ENCODE data around the gene SLC18B1. TPM values are rescaled to one million over a fixed set of nuclear protein-coding genes. Genes with fewer than 3 reads are reported as not detected.

Gene SLC18B1
- total RNA-seq, 1 donor from 2014 or later = 6.9 TPM

DNA sequence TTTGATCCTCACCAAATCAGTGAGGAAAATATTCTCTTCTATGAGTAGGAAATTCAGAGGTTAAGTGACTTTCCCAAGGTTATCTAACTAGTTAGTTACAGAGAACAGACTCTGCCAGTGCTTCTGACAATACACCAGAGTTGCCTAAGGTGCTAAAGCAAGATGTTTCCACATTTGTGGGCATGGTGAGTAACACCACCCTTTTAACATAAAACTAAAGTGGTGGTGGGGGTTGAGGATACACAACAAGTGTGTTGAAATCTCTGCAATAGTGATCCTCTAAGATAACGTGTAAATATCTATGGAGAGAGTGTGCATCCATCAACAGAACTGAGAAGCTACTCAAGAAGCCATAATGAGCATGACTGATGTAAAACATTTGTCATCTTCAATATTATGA lies 52.4 kb downstream of the SLC18B1 start:
- DNase-seq (ENCODE audit: low read depth, low spot score) = no peak

DNA sequence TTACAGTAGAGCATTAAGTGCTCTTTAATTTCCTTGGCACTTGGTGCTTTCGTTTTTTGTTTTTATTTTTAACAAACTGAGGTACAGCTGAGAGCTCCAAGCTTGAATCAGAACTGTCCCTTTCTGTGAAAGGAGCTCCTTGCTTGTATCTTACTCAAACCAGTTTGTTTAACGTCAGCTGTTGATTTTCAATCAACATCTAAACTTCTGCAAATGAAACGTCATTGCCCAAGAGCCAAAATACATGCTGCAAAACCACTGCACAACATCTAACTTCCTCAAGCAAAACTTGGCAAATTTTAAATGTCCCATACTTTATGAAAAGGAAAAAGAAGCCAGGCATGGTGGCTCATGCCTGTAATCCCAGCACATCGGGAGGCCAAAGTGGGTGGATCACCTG lies 55.9 kb downstream of the SLC18B1 start:
- no peak for DNase-seq (ENCODE audit: low read depth, low spot score)

DNA sequence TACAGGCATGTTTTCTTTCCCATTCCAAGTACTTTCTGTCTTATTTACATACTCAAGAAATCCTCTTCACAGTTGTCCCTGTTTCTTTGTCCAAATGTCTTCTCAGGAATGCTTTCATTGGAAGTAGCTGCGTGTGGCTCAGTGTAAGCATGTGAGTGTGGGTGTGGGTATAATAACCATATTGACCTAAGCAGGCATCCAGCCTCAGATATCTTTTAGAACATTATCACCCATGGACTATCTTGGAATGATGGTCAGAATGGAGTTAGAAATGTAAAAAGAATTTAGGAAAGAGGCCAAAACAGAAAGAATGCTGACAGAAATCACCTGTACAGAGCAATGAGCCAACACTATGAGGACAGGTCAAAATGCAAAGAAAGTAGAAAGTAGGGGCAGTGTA lies 57.2 kb downstream of the SLC18B1 start:
- no peak for DNase-seq (ENCODE audit: low read depth, low spot score)

DNA sequence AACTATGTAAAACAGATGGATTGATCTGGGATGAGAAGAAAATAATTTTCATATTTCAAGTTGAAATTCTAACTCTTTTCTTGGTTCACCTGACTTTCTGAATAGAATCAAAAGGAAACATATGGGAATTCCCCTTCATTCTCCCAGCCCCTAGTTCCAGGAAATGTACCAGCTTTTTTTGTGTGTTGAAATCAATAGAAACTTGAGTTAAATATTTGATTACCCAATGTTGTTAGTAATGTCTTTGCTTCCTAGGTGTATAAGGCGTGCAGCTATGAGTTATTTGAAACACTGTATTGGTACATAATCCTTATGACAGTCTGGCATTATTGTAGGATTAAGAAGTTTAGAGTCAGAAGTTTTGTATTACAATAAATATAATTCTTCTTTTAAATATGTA lies 62.2 kb downstream of the SLC18B1 start:
- no peak for DNase-seq (ENCODE audit: low read depth, low spot score)

DNA sequence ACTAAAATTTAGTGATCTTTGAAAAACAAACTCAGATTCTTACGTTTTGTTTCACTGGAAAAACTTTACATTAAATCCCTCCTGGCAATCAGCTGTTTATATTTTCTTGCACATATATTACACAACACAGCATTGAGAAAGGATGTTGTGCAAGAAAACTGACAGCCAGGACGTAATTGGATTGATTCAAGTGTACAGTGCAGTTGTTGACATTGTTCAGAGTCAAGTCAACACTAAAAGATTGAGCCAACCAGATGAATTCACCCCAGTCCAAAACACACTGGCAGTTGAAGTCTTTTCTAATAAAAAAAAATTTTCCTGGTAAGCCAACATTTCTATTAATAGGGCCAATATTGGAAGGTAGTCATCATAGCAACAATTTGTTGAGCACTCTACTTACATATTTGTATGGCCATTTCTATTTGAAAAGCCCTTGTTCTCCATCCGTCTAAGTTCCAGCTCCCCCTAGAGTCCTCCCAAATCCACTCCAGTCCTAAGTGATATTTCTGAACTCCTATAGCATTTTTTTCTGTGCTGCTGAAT lies 63.7 kb downstream of the SLC18B1 start:
- no peak for DNase-seq (ENCODE audit: low read depth, low spot score)

DNA sequence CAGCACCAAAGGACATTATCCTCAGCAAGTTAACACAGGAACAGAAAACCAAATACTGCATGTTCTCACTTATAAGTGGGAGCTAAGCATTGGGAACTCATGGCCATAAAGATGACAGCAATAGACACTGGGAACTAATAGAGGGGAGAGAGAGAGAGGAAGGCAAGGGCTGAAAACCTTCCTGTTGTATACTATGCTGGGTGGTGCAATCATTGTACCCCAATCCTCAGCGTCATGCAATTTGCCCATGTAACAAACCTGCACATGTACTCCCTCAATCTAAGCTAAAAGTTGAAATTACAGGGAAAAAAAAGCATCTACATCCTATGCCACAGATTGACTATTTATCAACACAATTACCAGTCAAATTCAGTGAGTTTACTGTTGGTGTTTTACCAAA lies 64.6 kb downstream of the SLC18B1 start:
- no peak for DNase-seq (ENCODE audit: low read depth, low spot score)

DNA sequence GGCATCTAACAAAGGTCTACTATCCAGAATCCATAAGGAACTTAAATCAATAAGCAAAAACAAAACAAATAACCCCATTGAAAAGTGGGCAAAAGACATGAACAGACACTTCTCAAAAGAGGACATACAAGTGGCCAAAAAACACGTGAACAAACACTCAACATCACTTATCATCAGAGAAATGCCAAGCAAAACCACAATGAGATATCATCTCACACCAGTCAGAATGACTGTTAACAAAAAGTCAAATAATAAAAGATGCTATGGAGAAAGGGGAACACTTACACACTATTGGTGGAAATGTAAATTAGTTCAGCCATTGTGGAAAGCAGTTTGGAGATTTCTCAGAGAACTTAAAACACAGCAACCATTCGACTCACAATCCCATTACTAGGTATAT lies 65.2 kb downstream of the SLC18B1 start:
- DNase-seq (ENCODE audit: low read depth, low spot score) = no peak

DNA sequence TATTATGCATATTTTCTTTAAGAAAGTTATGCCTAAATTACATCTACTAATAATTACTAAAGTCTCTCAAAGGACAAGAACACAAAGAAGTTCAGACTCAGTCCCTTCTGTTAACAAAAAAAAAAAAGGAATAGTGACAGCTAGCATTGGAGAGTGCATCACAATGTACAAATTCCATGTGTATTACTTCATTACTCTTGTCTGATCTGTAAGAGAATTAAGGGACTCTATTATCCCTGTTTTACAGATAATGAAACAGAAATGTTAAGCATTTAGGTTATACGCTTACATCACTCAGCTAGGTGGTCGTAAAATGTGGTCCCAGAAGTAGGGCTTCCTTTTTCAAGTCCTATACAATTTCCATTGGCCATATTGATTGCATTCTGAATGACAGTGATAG lies 67.4 kb downstream of the SLC18B1 start:
- DNase-seq (ENCODE audit: low read depth, low spot score) = no peak

DNA sequence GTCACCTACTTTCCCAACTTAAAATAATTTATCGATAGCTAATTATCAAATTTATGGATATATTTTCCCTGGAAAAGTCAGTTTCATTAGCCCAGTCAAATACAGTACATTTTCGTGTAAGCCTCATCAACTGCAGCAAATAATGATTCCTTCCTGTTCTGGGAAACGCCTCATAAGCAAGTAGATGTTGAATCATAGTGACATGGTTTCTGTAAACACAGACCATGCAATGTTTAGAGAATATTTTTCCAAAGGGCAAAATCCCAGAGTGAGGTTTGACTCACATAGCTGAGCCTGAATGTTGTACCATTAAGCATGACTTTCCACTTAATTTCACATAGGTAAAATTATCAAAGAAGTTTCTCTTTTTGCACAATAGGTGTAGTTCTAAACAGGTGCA lies 67.9 kb downstream of the SLC18B1 start:
- no peak for DNase-seq (ENCODE audit: low read depth, low spot score)

DNA sequence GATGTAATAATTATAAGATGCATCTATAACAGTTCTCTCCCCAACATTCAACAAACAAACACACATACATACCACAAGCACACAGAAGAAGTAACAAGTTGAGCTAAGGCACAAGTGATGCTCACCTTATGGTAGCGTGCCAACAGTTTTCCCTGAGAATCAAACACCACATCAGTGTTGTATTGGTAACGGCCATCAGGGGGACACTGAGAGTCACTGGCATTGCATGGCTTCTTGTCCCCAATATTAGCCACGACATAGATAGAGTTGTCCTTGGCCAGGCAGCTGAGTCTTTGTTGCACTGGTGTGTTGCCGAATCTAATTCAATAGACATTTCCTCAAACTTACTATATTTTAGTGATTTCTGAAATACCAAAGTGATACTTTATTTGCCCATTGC lies 69.8 kb downstream of the SLC18B1 start:
- DNase-seq (ENCODE audit: low read depth, low spot score) = no peak

DNA sequence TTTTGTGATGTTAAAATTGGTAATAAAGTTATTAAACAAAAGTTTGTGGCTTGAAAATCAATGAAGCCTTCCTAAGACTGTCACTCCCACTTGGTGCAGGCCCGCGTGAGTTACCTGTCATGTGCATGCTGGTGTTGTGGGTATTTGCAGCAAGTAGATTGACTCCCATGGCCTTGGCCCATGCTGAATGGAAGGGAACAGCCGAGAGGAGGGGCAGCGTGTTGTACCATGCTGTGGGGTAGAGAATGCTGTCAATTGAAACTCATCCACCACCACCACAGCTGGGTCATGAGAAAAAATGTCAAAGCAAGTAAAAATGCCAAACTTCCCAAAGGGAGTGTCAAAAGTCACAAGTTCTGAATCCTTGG lies 71.8 kb downstream of the SLC18B1 start:
- no peak for DNase-seq (ENCODE audit: low read depth, low spot score)

DNA sequence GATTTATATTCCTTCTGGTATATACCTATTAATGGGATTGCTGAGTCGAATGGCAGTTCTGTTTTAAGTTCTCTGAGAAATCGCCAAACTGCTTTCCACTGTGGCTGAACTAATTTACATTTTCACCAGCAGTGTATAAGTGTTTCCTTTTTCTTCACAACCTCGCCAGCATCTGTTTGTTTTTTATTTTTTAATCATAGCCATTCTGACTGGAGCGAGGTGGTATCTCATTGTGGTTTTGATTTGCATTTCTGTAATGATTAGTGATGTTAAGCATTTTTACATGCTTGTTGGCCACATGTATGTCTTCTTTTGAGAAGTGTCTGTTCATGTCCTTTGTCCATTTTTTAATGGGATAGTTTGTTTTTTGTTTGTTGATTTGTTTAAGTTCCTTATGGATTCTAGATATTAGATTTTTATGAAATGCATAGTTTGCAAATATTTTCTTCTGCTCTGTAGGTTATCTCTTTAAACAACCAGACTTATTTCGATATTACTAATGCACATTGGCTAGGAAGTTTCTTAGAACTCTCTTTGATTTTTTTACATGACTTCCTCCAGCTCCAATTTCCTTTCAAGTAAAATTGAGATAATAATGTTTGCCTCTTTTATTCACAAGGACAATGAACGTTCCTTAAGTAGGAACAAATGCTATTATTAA lies 72.4 kb downstream of the SLC18B1 start:
- DNase-seq (ENCODE audit: low read depth, low spot score) = no peak

DNA sequence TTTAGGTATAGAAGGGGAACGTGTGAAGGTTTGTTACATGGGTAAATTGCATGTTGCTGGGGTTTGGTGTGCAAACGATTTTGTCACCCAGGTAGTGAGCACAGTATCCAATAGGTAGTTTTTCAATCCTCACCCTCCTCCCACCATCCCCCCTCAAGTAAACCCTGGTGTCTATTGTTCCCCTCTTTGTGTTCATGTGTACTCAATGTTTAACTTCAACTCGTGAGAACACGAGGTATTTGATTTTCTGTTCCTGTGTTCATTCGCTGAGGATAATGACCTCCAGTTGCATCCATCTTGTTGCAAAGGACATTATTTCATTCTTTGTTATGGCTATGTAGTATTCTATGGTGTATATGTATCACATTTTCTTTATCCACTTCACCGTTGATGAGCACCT lies 73.0 kb downstream of the SLC18B1 start:
- DNase-seq (ENCODE audit: low read depth, low spot score) = no peak

DNA sequence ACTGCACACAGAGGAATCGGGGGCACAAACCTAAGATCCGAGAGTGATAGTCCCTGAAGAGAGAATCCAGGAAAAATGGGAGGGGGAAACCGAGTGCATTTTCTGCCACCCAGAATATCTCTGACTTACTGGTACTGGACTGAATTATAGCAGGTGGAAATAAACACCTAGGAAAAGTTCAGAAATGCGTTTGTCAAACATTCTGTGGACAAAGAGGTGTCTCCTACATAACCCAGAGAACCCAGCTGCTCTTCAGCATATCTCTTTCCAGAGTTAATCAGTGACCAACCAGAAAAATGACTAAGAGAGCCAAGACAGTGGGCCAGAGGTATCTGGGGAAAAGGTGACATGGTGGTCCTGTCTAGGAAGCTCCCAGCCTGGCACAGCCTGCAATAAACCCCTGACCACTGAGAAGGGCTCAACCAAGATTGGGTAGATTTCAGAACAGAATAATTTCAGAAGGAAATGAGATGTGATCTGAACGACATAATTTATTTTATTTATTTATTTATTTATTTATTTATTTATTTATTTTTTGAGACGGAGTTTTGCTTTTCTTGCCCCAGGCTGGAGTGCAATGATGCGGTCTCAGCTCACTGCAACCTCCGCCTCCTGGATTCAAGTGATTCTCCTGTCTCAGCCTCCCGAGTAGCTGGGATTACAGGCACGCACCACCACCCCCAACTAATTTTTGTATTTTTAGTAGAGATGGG lies 78.5 kb downstream of the SLC18B1 start:
- no peak for DNase-seq (ENCODE audit: low read depth, low spot score)

Other genes with a start within 250 kb of the SLC18B1 start
- gene TAAR8, start 246.0 kb downstream of the SLC18B1 start, total RNA-seq = not detected in 2 replicates
- not detected in 2 replicates for gene TAAR6, start 228.3 kb downstream of the SLC18B1 start, total RNA-seq
- not detected in 2 replicates for gene TAAR5, start 208.9 kb downstream of the SLC18B1 start, total RNA-seq
- gene TAAR2, start 174.4 kb downstream of the SLC18B1 start, total RNA-seq = not detected in 2 replicates
- gene TAAR1, start 139.5 kb downstream of the SLC18B1 start, total RNA-seq = not detected in 2 replicates
- not detected in 2 replicates for gene VNN1, start 84.6 kb downstream of the SLC18B1 start, total RNA-seq
- not detected in 2 replicates for gene VNN2, start 40.7 kb downstream of the SLC18B1 start, total RNA-seq
- gene RPS12, start 15.9 kb upstream of the SLC18B1 start, total RNA-seq = 1,067 and 1,861 TPM in 2 replicates

Data from pulmonary artery endothelial cell (primary cell).